Tibial nerve (tissue), 4 donors: ENCODE data around the gene OPTC.

Source experiments
- EP300 ChIP-seq, 2 donors: sonication (generic); formaldehyde crosslinking; IDR thresholded peaks; one replicate each; pipeline ENCODE4 v1.6.1; 2017; ENCODE audit warnings: antibody characterized with exemption in 2 of 2, mild to moderate bottlenecking in 1 of 2
- POLR2A ChIP-seq, 2 donors: fragments of 450-650 bp; IDR thresholded peaks; one replicate each; pipeline ENCODE4 v1.6.1; 2017; ENCODE audit warnings: antibody characterized with exemption in 2 of 2, mild to moderate bottlenecking in 2 of 2, moderate library complexity in 2 of 2
- TF ChIP-seq, protein P1 (sequence below), 5 experiments: fragments of 200-600 bp in 3 of 5; fragments of 450-650 bp in 2 of 5; sonication (generic) in 3 of 5; IDR thresholded peaks; one replicate each; pipeline ENCODE4 v1.5.1; 2016 to 2019; ENCODE audit warnings: antibody characterized with exemption in 5 of 5, mild to moderate bottlenecking in 3 of 5, moderate library complexity in 2 of 5

DNA sequence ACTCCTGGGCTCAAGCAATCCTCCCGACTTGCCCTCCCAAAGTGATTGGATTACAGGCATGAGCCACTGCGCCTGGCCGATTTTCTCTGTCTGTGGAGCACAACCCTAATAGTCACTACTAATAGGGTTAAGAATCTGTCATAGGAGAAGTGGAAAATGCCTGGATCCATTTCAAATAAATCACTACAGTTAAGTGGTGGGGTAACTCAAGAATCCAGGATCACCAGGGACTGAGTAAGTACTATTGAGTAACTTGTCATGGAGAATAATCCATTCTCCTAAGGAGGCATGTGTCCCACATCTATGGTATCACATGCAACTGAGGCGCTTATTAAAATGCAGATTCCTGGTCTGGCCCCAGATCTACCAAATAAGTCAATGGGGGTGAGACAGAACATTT, 53.2 kb downstream of the OPTC start:
- TF ChIP-seq, protein P1, sequence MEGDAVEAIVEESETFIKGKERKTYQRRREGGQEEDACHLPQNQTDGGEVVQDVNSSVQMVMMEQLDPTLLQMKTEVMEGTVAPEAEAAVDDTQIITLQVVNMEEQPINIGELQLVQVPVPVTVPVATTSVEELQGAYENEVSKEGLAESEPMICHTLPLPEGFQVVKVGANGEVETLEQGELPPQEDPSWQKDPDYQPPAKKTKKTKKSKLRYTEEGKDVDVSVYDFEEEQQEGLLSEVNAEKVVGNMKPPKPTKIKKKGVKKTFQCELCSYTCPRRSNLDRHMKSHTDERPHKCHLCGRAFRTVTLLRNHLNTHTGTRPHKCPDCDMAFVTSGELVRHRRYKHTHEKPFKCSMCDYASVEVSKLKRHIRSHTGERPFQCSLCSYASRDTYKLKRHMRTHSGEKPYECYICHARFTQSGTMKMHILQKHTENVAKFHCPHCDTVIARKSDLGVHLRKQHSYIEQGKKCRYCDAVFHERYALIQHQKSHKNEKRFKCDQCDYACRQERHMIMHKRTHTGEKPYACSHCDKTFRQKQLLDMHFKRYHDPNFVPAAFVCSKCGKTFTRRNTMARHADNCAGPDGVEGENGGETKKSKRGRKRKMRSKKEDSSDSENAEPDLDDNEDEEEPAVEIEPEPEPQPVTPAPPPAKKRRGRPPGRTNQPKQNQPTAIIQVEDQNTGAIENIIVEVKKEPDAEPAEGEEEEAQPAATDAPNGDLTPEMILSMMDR (IDR thresholded peaks at IDR 0.05) = no peak
- no peak for TF ChIP-seq POLR2A (IDR thresholded peaks at IDR 0.05)
- TF ChIP-seq EP300 (IDR thresholded peaks at IDR 0.05) = no peak
